Lower lobe of right lung (tissue), 2 donors: ENCODE data around the gene STARD9. TPM values are rescaled to one million over a fixed set of nuclear protein-coding genes. Genes with fewer than 3 reads are reported as not detected.

ENCODE experiments used
- ATAC-seq, 2 donors: fragments of 200-7000 bp; cut with Tn5 transposase; one replicate each; pipeline ENCODE4 v1.9.1; 2020 to 2022; ENCODE audit warnings: mild to moderate bottlenecking in 2 of 2, moderate library complexity in 2 of 2
- DNase-seq: peaks from one replicate; pipeline ENCODE4 v3.0.0-alpha.2; 2020
- H3K27ac ChIP-seq: fragments of 200-600 bp; one replicate; pipeline ENCODE4 v1.8.0; 2022
- H3K27me3 ChIP-seq: fragments of 200-600 bp; one replicate; pipeline ENCODE4 v1.8.0; 2022; ENCODE audit warnings: low read depth
- H3K36me3 ChIP-seq: fragments of 200-600 bp; one replicate; pipeline ENCODE4 v1.8.0; 2022; ENCODE audit warnings: mild to moderate bottlenecking
- H3K4me1 ChIP-seq: fragments of 200-600 bp; one replicate; pipeline ENCODE4 v1.8.0; 2022
- H3K4me3 ChIP-seq: fragments of 200-600 bp; one replicate; pipeline ENCODE4 v1.8.0; 2022; ENCODE audit warnings: mild to moderate bottlenecking
- H3K9me3 ChIP-seq: fragments of 200-600 bp; one replicate; pipeline ENCODE4 v1.8.0; 2022
- intact Hi-C: fragments of 100-400 bp; cut with DNase I; formaldehyde crosslinking; loops from one replicate; pipeline ENCODE4 v1.11.0; 2022
- total RNA-seq: library from RNA; stranded (reverse); fragmentation: NEBNext Ultra II Directional; extraction: Animal tissue kit (Norgen Biotek cat#: 25700); gene quantifications from one replicate; pipeline ENCODE4 v1.2.1, GENCODE V29; 2021
- TF ChIP-seq, protein P1 (sequence below): fragments of 200-600 bp; IDR thresholded peaks from one replicate; pipeline ENCODE4 v1.8.0; 2022; ENCODE audit warnings: antibody characterized with exemption, mild to moderate bottlenecking
- donor health status: DM: no; HTN: yes; CAD: no; lungs with severe emphysema.

The STARD9 gene
- total RNA-seq, 1 donor from 2014 or later: 21.9 TPM

DNA sequence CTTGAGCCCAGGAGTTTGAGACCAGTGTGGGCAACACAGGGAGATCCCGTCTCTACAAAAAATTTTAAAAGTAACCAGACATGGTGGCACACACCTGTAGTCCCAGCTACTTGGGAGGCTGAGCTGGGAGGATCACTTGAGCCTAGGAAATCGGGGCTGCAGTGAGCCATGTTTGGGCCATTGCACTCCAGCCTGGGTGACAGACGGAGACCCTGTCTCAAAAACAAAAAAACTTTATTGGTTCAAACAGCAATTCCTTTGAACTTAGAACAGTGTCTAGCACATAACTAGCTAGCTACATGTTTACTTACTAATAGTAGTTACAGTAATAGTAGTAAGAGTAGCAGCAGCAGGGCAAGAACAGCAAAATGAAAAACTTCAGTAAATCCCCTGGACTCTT, 16.7 kb upstream of the STARD9 start:
- intact Hi-C loops: no loop called here
- TF ChIP-seq, protein P1, sequence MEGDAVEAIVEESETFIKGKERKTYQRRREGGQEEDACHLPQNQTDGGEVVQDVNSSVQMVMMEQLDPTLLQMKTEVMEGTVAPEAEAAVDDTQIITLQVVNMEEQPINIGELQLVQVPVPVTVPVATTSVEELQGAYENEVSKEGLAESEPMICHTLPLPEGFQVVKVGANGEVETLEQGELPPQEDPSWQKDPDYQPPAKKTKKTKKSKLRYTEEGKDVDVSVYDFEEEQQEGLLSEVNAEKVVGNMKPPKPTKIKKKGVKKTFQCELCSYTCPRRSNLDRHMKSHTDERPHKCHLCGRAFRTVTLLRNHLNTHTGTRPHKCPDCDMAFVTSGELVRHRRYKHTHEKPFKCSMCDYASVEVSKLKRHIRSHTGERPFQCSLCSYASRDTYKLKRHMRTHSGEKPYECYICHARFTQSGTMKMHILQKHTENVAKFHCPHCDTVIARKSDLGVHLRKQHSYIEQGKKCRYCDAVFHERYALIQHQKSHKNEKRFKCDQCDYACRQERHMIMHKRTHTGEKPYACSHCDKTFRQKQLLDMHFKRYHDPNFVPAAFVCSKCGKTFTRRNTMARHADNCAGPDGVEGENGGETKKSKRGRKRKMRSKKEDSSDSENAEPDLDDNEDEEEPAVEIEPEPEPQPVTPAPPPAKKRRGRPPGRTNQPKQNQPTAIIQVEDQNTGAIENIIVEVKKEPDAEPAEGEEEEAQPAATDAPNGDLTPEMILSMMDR: no peak
- peaks cover 63% of the 10 kb centered on the region for H3K36me3 ChIP-seq
- no peaks in the 10 kb centered on the region for H3K4me1 ChIP-seq
- H3K27me3 ChIP-seq: no peaks in the 10 kb centered on the region
- DNase-seq (no peak), ATAC-seq (no peak)
- no peak overlapping the region for H3K4me3 ChIP-seq
- no peak overlapping the region for H3K27ac ChIP-seq
- no peaks in the 10 kb centered on the region for H3K9me3 ChIP-seq

DNA sequence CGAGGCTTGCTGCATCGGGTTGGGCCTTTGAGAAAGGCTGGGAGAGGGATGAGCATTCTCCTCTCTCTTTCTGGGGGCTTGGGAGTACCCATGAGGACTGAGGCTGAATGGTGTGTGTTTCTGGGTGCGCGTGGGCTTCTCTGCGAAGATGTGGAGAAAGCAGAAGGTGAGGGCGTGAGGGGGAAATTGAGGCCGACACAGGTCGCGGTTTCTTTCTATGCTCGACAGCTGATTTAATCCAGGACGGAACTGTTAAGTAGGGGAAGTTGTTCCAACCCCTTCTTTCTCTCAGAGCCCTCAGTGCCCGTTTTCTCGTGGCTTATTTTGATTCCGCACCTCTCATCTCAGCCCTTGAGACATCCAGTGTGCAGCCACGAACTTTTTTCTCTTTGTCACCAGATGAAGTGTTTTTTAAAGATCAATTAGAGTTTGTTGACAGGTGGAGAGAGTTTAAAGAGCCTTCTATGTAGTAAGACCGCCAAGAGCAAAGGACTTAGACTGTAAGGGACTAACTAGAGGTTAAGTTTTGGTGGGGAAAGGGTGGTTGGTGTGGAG, 711 bp downstream of the STARD9 start:
- no peaks in the 10 kb centered on the region for H3K9me3 ChIP-seq
- ATAC-seq: no peak
- DNase-seq: no peak
- TF ChIP-seq, protein P1: no peak
- peak overlapping the region; percentile 91 for H3K4me3 ChIP-seq
- intact Hi-C loops: no loop called here
- no peaks in the 10 kb centered on the region for H3K27me3 ChIP-seq
- no peaks in the 10 kb centered on the region for H3K36me3 ChIP-seq
- H3K27ac ChIP-seq: peak overlapping the region; percentile 87
- peaks cover 31% of the 10 kb centered on the region for H3K4me1 ChIP-seq

DNA sequence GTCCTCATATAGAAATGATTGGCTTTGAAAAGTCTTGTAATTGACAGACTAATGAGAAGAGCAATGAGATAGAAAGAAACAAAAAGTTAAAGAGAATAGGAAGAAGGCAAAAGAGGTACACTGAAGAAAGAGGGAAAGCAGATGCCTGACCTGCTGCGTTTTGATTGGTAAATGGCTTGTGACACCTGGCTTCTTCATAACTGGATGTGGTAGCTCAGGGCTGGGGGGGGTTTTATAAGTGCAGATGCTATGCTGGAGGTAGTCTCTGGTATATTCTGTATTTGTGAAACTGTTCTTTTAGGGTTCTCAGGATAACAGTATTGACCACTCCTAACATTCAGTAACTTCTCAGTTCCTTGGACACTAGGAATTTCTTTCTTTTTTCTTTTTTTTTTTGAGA, 1.4 kb downstream of the STARD9 start:
- ATAC-seq (no peak), DNase-seq (no peak)
- Histone ChIP-seq H3K27me3 (no peaks in the 10 kb centered on the region), H3K9me3 (no peaks in the 10 kb centered on the region), H3K4me3 (peak overlapping the region; percentile 91), H3K36me3 (no peaks in the 10 kb centered on the region), H3K27ac (no peak overlapping the region), H3K4me1 (peaks cover 36% of the 10 kb centered on the region)
- TF ChIP-seq, protein P1: no peak
- intact Hi-C loops: no loop called here

DNA sequence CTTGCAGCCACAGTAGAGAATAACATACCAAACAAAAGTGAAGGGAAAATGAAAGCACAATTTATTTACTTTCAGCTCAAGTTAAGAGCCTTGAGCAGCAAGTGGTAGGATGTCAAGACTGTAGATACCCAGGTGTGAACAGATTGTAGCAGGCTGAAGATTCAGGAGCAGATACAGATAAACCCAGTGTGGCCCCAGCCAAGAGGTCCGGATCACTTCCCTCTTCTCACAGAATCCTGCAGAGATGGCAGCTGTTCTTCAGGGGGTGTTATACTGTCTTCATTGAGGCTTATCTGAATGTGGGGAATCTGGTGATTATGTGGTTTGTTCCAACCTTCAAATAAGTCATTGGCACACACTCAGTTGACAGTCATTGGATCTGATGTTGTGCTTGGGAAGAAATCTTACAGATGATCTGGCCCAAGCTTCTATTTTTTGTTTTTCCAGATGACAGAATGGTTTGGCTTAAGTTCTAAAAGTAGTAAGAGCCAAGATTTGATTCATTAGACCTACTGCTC, 2.2 kb downstream of the STARD9 start:
- no peaks in the 10 kb centered on the region for H3K27me3 ChIP-seq
- DNase-seq (no peak), ATAC-seq (no peak)
- H3K36me3 ChIP-seq: no peaks in the 10 kb centered on the region
- H3K4me1 ChIP-seq: peaks cover 44% of the 10 kb centered on the region
- no peak overlapping the region for H3K27ac ChIP-seq
- intact Hi-C loops: no loop called here
- TF ChIP-seq, protein P1: no peak
- peak overlapping the region; percentile 91 for H3K4me3 ChIP-seq
- no peaks in the 10 kb centered on the region for H3K9me3 ChIP-seq

DNA sequence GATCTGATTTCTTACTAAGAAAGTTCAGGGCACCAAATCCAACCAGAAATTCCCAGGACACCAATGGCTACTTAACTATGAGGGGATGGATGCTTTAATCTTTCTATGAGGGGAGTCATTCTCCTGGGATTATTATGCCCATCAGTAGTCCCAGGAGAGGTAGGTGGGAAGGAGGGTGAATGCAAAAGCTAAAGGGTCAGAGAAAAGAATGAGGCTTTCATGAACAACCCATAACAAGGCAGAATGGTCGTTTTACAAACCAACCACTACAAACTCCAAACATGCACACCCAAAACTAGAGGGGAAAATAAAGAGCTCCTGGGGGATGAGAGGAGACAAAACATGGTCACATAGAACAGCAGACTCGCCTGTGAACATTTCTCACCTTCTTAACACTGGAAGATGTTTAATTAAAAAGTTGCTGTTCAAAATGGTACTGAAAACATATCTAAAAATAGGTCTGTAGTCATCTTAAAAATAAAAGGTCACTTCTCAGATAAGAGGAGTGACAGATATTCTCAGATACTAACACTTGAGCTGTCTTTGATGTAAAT, 3.7 kb downstream of the STARD9 start:
- DNase-seq: no peak
- no peak overlapping the region for H3K27ac ChIP-seq
- intact Hi-C loops: no loop called here
- no peaks in the 10 kb centered on the region for H3K9me3 ChIP-seq
- no peak overlapping the region for H3K4me3 ChIP-seq
- TF ChIP-seq, protein P1: no peak
- no peak for ATAC-seq
- H3K27me3 ChIP-seq: no peaks in the 10 kb centered on the region
- H3K4me1 ChIP-seq: peaks cover 57% of the 10 kb centered on the region
- H3K36me3 ChIP-seq: no peaks in the 10 kb centered on the region
